PFSK-1 (cell line): ENCODE data around the gene PCBD1.

Experiments
- FOXP2 ChIP-seq: optimal IDR thresholded peaks from 2 replicates; pipeline ENCODE3; 2011; ENCODE audit warnings: borderline replicate concordance, control low read depth, inconsistent platforms; ENCODE audit not compliant: insufficient read depth; ENCODE audit errors: extremely low read length, extremely low read depth
- POLR2AphosphoS5 ChIP-seq: IDR thresholded peaks from 2 replicates; pipeline ENCODE4 v1.6.1; 2012; ENCODE audit warnings: low read depth, mild to moderate bottlenecking, control low read depth, low read length, moderate library complexity
- SIN3A ChIP-seq: IDR thresholded peaks from 2 replicates; pipeline ENCODE4 v1.6.1; 2012; ENCODE audit warnings: mild to moderate bottlenecking, low read length, moderate library complexity, borderline replicate concordance; ENCODE audit not compliant: insufficient read depth
- TAF1 ChIP-seq: IDR thresholded peaks from 2 replicates; pipeline ENCODE4 v1.6.1; 2012; ENCODE audit warnings: low read length, control low read depth, borderline replicate concordance; ENCODE audit not compliant: insufficient read depth
- TF ChIP-seq, protein P1 (sequence below), 2 experiments: IDR thresholded peaks; 2 replicates each; pipeline versions ENCODE4 v1.6.1 to v1.8.0; 2011 to 2012; ENCODE audit warnings: low read depth in 2 of 2, low read length in 2 of 2, control low read depth in 1 of 2, inconsistent platforms in 1 of 2, mild to moderate bottlenecking in 1 of 2, moderate library complexity in 1 of 2; ENCODE audit not compliant: insufficient read depth in 1 of 2

The PCBD1 gene

DNA sequence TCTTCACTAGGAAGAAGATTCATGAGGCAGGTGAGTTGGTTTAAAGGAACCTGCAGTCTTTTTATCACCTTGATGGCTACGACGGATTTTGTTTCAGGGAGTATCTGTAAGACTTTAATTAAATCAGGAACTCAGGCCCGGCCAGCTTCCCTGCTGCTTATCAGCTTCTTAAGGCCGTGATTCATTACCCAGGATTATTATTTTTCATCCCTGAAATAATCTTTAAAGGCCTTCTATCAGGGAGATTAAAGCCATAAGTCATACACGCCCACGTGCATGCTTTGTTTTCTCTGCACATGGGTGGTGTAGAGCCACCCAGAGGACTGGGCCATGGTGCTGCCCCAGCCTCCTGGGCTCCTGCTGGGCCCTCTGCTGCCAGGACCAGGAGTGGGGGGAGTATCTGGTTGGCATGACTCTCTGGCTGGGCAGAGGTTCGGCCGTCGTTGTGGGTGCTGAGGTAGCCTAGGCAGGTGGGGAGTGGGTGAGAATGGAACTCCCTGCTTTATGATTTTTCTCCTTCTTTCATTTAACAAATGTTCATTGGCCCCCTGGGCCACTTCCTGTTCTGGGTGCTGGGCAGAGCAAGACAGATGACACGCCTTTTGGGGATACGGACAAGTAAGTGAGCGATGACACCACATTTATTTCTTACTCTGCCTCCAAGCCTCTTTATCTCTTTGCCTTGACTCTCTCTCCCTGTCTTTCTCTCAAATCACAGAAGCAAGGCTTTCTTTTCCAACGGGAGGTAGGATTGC, 39.0 kb upstream of the PCBD1 start:
- no peak for TF ChIP-seq TAF1
- no peak for TF ChIP-seq FOXP2
- TF ChIP-seq POLR2AphosphoS5, result no peak
- no peak for TF ChIP-seq SIN3A
- TF ChIP-seq, protein P1, sequence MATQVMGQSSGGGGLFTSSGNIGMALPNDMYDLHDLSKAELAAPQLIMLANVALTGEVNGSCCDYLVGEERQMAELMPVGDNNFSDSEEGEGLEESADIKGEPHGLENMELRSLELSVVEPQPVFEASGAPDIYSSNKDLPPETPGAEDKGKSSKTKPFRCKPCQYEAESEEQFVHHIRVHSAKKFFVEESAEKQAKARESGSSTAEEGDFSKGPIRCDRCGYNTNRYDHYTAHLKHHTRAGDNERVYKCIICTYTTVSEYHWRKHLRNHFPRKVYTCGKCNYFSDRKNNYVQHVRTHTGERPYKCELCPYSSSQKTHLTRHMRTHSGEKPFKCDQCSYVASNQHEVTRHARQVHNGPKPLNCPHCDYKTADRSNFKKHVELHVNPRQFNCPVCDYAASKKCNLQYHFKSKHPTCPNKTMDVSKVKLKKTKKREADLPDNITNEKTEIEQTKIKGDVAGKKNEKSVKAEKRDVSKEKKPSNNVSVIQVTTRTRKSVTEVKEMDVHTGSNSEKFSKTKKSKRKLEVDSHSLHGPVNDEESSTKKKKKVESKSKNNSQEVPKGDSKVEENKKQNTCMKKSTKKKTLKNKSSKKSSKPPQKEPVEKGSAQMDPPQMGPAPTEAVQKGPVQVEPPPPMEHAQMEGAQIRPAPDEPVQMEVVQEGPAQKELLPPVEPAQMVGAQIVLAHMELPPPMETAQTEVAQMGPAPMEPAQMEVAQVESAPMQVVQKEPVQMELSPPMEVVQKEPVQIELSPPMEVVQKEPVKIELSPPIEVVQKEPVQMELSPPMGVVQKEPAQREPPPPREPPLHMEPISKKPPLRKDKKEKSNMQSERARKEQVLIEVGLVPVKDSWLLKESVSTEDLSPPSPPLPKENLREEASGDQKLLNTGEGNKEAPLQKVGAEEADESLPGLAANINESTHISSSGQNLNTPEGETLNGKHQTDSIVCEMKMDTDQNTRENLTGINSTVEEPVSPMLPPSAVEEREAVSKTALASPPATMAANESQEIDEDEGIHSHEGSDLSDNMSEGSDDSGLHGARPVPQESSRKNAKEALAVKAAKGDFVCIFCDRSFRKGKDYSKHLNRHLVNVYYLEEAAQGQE (IDR thresholded peaks at IDR 0.05; ENCODE audit: insufficient read depth in 1 of 2, low read depth in 2 of 2, low read length in 2 of 2), result no peak

DNA sequence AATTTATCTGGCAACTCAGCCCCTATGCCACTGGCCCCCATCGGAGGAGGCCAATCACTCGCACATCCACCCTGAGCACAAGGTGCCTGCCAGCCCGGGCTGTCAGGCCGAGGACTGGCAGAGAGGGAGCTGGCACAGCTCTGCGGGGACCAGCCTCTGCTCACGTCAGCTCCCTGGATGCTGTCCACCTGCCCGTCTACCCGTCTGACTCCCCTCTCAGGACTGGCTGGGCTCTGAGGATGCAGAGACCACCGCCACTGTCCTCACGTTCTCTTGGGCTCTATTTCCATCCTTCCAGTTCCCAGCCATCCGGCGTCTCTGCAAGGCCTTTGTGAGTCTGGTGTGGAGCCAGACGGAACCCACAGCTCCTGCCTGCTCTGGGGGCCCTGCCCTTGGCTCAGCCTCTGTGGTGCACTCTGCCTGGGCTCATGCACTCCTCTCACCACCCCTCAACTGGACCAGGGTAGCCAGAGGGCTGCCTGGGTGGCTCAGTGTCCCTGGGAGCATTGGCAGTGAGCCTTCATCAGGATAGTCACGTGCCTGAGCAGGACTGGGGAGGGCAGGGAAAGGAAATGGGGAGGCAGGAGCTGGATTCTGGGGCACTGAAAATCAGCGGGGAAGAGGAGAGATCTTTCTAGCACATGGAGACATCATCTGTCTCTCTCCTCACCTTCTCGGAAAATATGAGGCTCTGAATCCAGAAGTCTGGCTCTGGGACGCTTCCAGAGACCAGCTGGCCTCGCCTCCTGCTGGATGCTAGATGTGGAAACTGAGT, 38.0 kb upstream of the PCBD1 start:
- TF ChIP-seq POLR2AphosphoS5 (no peak), SIN3A (no peak), FOXP2 (no peak), TAF1 (no peak)
- TF ChIP-seq, protein P1 (IDR thresholded peaks at IDR 0.05; ENCODE audit: insufficient read depth in 1 of 2, low read depth in 2 of 2, low read length in 2 of 2), result no peak

DNA sequence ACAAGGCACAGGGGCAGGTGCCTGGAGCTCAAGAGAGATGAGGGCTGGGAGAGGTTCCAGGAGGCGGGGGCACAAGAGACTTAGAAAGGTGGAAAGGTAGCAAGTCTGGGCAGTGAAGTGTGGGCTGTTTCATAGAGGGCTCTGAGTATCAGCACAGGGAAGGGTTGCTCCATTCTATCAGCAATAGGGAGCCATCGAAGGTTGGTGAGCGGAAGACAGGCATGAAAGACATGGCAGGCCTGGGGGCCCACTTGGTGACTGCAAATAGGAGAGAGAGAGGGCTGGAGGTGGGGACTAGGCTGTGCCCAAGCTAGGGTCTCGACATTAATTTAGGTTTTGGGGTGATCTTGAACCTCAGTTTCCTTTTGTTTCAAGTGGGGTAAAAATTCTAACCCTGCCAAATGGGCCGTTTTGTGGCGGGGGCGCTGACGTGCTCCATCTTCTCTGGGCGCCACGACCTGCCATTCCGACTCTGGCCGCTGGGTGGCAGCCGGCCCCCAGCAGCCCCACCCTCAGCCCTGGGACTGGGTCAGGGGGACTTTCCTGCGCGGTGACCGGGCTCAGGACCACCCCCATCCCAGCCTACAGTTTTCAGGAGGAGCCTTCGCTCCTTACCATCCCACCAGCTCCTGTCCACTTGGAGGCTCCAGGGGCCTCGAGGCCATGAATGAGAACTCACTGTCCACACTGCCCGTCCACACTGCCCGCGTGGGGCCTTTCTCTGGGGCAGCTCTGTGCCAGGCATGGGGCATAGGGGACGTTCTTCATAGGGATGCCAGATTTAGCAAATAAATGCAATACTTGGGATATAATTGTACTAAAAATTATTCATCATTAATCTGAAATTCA, 37.2 kb upstream of the PCBD1 start:
- TF ChIP-seq FOXP2, result peak; percentile 39
- TF ChIP-seq SIN3A, result no peak
- no peak for TF ChIP-seq TAF1

DNA sequence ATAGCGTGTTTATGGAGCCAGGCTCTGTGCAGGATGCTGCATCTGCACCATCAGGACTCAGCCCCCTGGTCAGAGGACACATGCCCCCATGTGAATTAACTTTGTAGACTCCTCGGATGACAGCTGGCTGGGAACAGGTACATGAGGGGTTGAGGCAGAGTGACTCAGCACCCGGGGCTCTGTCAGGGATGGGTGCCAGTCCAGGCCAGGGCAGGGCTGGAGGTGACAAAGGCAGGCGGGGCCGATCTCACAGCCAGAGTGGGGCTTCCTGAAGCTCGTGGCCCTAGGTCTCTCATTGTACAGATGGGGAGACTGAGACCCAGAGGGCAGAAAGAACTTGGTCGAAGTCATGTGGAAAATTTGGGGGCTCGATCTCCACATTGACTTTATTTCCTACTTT, 35.3 kb upstream of the PCBD1 start:
- TF ChIP-seq FOXP2 (no peak), POLR2AphosphoS5 (no peak), SIN3A (no peak), TAF1 (no peak)
- TF ChIP-seq, protein P1 (IDR thresholded peaks at IDR 0.05; ENCODE audit: insufficient read depth in 1 of 2, low read depth in 2 of 2, low read length in 2 of 2), result no peak

DNA sequence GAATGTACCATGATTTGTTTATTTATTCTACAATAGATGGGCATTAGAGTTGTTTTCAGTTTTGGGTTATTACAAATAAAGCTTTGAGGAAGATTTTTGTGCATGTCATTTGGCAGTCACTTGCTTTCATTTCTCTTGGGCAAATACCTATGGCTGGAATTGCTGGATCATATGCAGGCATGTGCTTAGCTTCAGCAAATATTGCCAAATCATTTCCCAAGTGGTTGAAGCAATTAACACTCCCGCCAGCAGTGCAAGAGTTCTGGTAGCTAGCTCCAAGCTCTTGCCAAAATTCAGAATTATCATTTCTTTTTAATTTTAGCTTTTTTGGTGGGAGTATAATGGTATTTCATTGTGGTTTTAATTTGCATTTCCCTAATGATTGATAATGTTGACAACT, 32.9 kb upstream of the PCBD1 start:
- TF ChIP-seq TAF1 (no peak), SIN3A (no peak)
- TF ChIP-seq, protein P1 (IDR thresholded peaks at IDR 0.05; ENCODE audit: insufficient read depth in 1 of 2, low read depth in 2 of 2, low read length in 2 of 2), result no peak
